Tibial artery (tissue), 4 donors: Measurements from ENCODE around the gene UBAP2L.
A peak's percentile ranks its signal among the peaks of the same experiment; 100 is the strongest.

Experiments
- DNase-seq, 2 donors: peaks; one replicate each; pipeline ENCODE4 v3.0.0-alpha.2; 2019
- H3K27ac ChIP-seq, 2 donors: fragments of 200-600 bp; sonication (generic) in 1 of 2; 1 replicate in 1 of 2; 2 replicates in 1 of 2; pipeline ENCODE4 v1.5.1; 2018 to 2019; ENCODE audit warnings: mild to moderate bottlenecking in 1 of 2
- H3K27me3 ChIP-seq, 2 donors: fragments of 200-600 bp; sonication (generic) in 1 of 2; one replicate each; pipeline versions ENCODE4 v1.5.1 to v1.6.0; 2016 to 2019
- H3K36me3 ChIP-seq, 3 donors: fragments of 200-600 bp; sonication (generic) in 2 of 3; one replicate each; pipeline ENCODE4 v1.5.1; 2016 to 2019; ENCODE audit warnings: mild to moderate bottlenecking in 2 of 3
- H3K4me1 ChIP-seq, 4 donors: fragments of 200-600 bp; sonication (generic) in 2 of 4; 1 replicate in 3 of 4; 2 replicates in 1 of 4; pipeline ENCODE4 v1.5.1; 2016 to 2019
- H3K4me3 ChIP-seq, 2 donors: fragments of 200-600 bp; sonication (generic) in 1 of 2; 1 replicate in 1 of 2; 2 replicates in 1 of 2; pipeline ENCODE4 v1.5.1; 2018 to 2019; ENCODE audit warnings: mild to moderate bottlenecking in 2 of 2
- H3K9me3 ChIP-seq, 3 donors: fragments of 200-600 bp; sonication (generic) in 1 of 3; one replicate each; pipeline ENCODE4 v1.5.1; 2016 to 2019
- intact Hi-C: fragments of 100-400 bp; cut with DNase I; formaldehyde crosslinking; loops from one replicate; pipeline ENCODE4 v1.15.0; 2023; ENCODE audit warnings: low total_unique reads
- TF ChIP-seq, protein P1 (sequence below), 2 experiments: fragments of 200-600 bp in 1 of 2; fragments of 450-650 bp in 1 of 2; IDR thresholded peaks; one replicate each; pipeline ENCODE4 v1.5.1; 2017 to 2019; ENCODE audit warnings: antibody characterized with exemption in 2 of 2, mild to moderate bottlenecking in 1 of 2, moderate library complexity in 1 of 2

UBAP2L gene

DNA sequence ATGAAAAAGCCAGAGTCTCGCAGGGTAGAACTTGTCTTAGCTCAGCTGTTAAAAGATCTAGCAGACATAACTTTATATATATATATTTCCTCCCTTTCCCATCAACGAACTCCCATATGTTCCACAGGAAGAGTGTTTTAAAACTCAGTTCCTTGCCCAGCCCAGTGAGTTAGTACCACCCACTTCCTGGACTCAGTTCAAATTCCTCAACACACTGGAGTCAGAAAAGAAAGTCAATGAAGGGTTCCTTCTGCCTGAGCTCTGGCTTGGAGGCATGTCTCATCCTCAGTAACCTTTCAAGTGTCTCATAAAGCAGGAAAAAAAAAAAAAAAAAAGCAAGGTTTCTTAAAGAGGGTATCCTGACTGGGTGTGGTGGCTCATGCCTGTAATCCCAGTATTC lies 44.4 kb upstream of the UBAP2L start:
- Histone ChIP-seq H3K36me3 (peaks cover 25 to 47% (median 44%) of the 10 kb centered on the region in 3 donors), H3K4me3 (no peak overlapping the region), H3K27ac (no peak overlapping the region), H3K4me1 (peaks cover 0 to 57% (median 42%) of the 10 kb centered on the region in 4 donors), H3K9me3 (no peaks in the 10 kb centered on the region), H3K27me3 (no peaks in the 10 kb centered on the region)
- intact Hi-C loops: no loop called here
- TF ChIP-seq, protein P1, sequence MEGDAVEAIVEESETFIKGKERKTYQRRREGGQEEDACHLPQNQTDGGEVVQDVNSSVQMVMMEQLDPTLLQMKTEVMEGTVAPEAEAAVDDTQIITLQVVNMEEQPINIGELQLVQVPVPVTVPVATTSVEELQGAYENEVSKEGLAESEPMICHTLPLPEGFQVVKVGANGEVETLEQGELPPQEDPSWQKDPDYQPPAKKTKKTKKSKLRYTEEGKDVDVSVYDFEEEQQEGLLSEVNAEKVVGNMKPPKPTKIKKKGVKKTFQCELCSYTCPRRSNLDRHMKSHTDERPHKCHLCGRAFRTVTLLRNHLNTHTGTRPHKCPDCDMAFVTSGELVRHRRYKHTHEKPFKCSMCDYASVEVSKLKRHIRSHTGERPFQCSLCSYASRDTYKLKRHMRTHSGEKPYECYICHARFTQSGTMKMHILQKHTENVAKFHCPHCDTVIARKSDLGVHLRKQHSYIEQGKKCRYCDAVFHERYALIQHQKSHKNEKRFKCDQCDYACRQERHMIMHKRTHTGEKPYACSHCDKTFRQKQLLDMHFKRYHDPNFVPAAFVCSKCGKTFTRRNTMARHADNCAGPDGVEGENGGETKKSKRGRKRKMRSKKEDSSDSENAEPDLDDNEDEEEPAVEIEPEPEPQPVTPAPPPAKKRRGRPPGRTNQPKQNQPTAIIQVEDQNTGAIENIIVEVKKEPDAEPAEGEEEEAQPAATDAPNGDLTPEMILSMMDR (IDR thresholded peaks at IDR 0.05): no peak
- DNase-seq: peak; percentile 17 to 34

DNA sequence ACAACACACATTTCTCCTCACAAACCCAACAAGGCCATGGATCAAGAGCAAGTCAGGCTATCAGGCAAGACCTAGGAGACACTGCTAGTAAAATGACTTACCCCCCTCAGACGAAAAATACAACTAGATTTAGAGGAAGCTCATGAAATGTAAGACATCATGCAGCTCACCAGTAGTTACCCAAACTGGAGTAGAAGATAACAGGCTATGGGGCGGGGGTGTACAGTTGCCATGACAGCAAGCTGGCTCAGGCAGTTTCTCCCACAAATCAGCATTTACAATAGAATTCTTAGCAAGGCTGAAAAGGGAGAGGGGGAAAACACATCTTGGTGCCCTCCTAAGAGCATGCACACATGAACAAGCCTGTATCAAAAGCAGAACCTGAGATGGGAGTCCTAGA lies 42.7 kb upstream of the UBAP2L start:
- H3K4me1 ChIP-seq: peaks cover 0 to 66% (median 50%) of the 10 kb centered on the region in 4 donors
- intact Hi-C loops: no loop called here
- no peaks in the 10 kb centered on the region for H3K9me3 ChIP-seq
- H3K27ac ChIP-seq: no peak overlapping the region
- TF ChIP-seq, protein P1 (IDR thresholded peaks at IDR 0.05): no peak
- H3K4me3 ChIP-seq: no peak overlapping the region
- peaks cover 8 to 30% (median 27%) of the 10 kb centered on the region in 3 donors for H3K36me3 ChIP-seq
- DNase-seq: no peak
- H3K27me3 ChIP-seq: no peaks in the 10 kb centered on the region

DNA sequence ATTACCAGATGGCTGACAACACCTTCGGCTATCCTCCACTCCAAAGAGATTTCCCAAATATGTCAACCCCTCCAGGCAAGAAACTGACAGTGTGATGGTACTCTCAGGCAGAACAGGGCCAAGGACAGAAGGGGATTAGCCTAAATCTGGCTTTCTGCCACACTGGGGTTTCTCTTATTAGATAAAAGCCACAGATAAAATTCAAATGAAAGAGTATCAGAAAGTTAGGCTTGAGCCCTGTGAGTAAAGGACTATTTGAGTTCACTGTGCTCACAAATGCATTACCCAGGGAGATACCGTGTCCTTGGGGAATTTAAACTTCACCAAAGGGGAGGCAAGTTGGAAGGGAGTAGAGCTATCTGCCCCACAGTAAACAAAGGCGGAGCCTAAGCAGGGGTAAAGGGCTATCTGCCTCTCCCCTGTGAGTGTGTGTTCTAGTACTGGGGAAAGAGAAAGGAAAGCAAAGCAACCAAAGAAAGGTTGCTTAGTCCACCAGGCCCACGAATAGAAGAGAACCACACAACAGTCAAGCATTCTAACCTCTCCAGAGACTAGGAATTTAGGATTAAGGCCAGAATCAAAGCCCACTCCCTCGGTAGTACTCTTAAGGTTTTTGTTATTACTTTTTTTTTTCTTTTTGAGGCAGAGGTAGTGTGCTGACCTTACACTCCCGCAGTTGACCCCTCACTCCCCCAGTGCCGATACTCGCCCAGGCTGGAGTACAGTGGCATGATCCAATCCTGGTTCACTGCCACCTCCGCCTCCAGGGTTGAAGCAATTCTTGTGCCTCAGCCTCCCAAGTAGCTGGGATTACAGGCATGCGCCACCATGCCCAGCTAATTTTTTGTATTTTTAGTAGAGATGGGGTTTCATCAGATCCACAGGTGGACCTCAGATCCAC lies 41.6 kb upstream of the UBAP2L start:
- Histone ChIP-seq H3K27me3 (no peaks in the 10 kb centered on the region), H3K9me3 (no peaks in the 10 kb centered on the region), H3K27ac (no peak overlapping the region), H3K4me1 (peaks cover 0 to 66% (median 51%) of the 10 kb centered on the region in 4 donors), H3K4me3 (no peak overlapping the region), H3K36me3 (peaks cover 0 to 19% (median 16%) of the 10 kb centered on the region in 3 donors)
- DNase-seq: no peak
- intact Hi-C loops: no loop called here
- TF ChIP-seq, protein P1 (IDR thresholded peaks at IDR 0.05): no peak

DNA sequence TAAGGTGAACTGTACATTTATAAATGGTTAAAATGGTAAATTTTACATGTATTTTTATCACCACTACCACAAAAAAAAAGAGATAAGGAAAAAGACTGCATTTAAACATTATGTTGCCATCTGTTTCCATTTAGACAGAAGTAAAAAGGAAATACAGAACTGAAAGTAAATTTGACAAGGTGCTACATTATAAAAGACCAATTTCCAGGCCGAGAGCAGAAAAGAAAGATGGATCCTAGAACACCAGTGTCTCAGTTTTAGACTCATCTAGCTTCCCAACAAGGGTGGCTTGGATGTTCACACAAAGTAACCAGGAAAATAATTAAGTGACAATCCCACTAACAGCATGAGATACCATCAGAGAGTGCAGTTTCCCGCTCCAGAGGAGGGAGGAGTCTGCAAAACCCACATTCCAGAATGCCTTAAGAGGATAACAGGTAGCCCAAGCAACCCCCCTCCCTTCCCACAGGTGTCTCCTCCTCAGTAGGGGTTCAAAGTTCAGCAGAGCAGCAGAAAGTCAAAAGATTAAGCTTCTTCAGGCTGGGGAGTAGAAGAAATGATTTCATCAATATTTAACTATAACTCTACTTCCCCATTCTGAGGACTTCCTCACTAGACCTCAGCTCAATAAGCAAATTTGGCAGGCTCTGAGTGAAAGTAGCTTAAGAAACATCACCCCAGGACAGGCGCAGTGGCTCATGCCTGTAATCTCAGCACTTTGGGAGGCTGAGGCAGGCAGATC lies 40.6 kb upstream of the UBAP2L start:
- DNase-seq: peak in 1 of 2 donors; percentile 32
- intact Hi-C loops: no loop called here
- Histone ChIP-seq H3K36me3 (peaks cover 0 to 11% (median 8%) of the 10 kb centered on the region in 3 donors), H3K9me3 (no peaks in the 10 kb centered on the region), H3K4me1 (peaks cover 0 to 66% (median 51%) of the 10 kb centered on the region in 4 donors), H3K4me3 (no peak overlapping the region), H3K27me3 (no peaks in the 10 kb centered on the region), H3K27ac (no peak overlapping the region)
- TF ChIP-seq, protein P1 (IDR thresholded peaks at IDR 0.05): no peak

DNA sequence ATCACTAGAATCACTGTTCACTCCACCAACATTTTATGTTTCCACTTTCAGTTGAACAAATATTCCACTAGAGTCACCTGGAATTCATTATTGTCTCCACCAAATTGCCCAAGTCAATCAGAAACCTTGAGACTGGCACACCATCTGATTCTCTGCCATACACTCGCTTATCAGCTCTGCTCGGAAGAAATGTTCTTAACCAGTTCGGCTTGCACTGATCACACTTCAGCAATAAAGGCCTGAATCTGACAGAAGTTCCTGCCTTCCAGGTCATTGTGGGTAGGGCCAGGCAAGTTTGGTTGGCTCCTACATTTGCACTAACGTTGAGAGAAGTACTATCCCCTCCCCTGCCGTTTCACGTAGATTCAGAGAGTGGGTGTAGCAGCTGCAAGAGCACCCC lies 38.8 kb upstream of the UBAP2L start:
- H3K4me1 ChIP-seq: peaks cover 0 to 52% (median 47%) of the 10 kb centered on the region in 4 donors

More for the DNA sequence above, 38.8 kb upstream of the UBAP2L start:
- TF ChIP-seq, protein P1 (IDR thresholded peaks at IDR 0.05): no peak
- Histone ChIP-seq H3K4me3 (peak overlapping the region; percentile 82 to 93), H3K9me3 (no peaks in the 10 kb centered on the region), H3K27me3 (no peaks in the 10 kb centered on the region), H3K36me3 (no peaks in the 10 kb centered on the region), H3K27ac (peak overlapping the region; percentile 82 to 86)
- no peak for DNase-seq
- intact Hi-C loops: no loop called here
